ENCODE results near the gene UGT1A8. TPM values are rescaled to one million over a fixed set of nuclear protein-coding genes. Genes with fewer than 3 reads are reported as not detected.

Gene UGT1A8
- total and polyA plus RNA-seq, 9 of the 15 experiments (the other 6 are each of a cell fraction or from before 2014, with no cell fraction given): 0.04 TPM; not detected in 8

GRCh38 chr2:233698740-233699139 lies 81.3 kb downstream of the UGT1A8 start:
- in situ Hi-C loops (cut with MboI) (no loop called here), intact Hi-C loops (cut with micrococcal nuclease) (no loop called here)
- Histone ChIP-seq H3K9ac (ENCODE audit: insufficient read depth in 1 of 2, low read depth in 2 of 2, low read length in 2 of 2) (no peak overlapping the region), H3K4me2 (ENCODE audit: insufficient read depth, low read length) (no peak overlapping the region), H3K9me1 (ENCODE audit: control insufficient read depth, insufficient read depth, low read length) (no peaks in the 10 kb centered on the region), H3K36me3 (ENCODE audit: control insufficient read depth, insufficient read depth, low read length) (no peaks in the 10 kb centered on the region), H3K27me3 (ENCODE audit: control insufficient read depth in 2 of 2, insufficient read depth in 2 of 2, low read length in 2 of 2) (no peaks in the 10 kb centered on the region), H3K4me1 (replicated peaks in 1 of 2; ENCODE audit: control insufficient read depth in 2 of 2, insufficient read depth in 2 of 2, low read length in 2 of 2) (peaks cover 0 to 10% of the 10 kb centered on the region in 2 experiments; a peak in 3 of 5 replicates), H3K79me2 (ENCODE audit: control insufficient read depth, insufficient read depth, low read length) (no peaks in the 10 kb centered on the region), H2AFZ (ENCODE audit: low read depth, low read length) (no peak overlapping the region), H3K4me3 (no peak overlapping the region), H3K27ac (ENCODE audit: extremely low read depth, low read depth, low read length) (no peak overlapping the region), H4K20me1 (replicated peaks; ENCODE audit: control insufficient read depth, insufficient read depth, low read length) (no peaks in the 10 kb centered on the region), H3K9me3 (replicated peaks; ENCODE audit: control insufficient read depth, insufficient read depth, low read depth, low read length) (no peaks in the 10 kb centered on the region)
- ChIA-PET POLR2A (no interaction called here), CTCF (ENCODE audit: low intra/inter-chr PET ratio) (no interaction called here)
- no peak for FAIRE-seq
- TF ChIP-seq SIN3A (IDR thresholded peaks at IDR 0.05; ENCODE audit: borderline replicate concordance in 2 of 2, control insufficient read depth in 1 of 2, low read depth in 2 of 2, low read length in 2 of 2) (no peak), CREB3L1 (IDR thresholded peaks at IDR 0.05; ENCODE audit: borderline replicate concordance, low read depth) (no peak), RUNX1 (IDR thresholded peaks at IDR 0.05; ENCODE audit: low read depth) (no peak), HEY1 (CRISPR knock-in tag; IDR thresholded peaks at IDR 0.05; ENCODE audit: borderline replicate concordance) (no peak), MYNN (IDR thresholded peaks at IDR 0.05) (no peak), MYNN (CRISPR knock-in tag; IDR thresholded peaks at IDR 0.05) (no peak), MCM7 (IDR thresholded peaks at IDR 0.05) (no peak), ETV6 (IDR thresholded peaks at IDR 0.05; ENCODE audit: borderline replicate concordance in 1 of 2, low read depth in 2 of 2, low read length in 1 of 2) (no peak), ETV6 (CRISPR knock-in tag; IDR thresholded peaks at IDR 0.05; ENCODE audit: borderline replicate concordance) (no peak), ZBTB8A (IDR thresholded peaks at IDR 0.05; ENCODE audit: partially characterized antibody) (no peak)
- 75% methylated on average over 2 of the region's 4 CpGs for WGBS (ENCODE audit: insufficient coverage, low coverage, missing lambda C conversion rate)
- DNase-seq (ENCODE audit: extremely low read depth in 1 of 4, low spot score in 3 of 4): no peak
- no peak for ATAC-seq
- BruUV-seq (replicated peaks): no TSS peak
